DMS 273 (cell line): ENCODE results near the gene FAM120A.

Experiments used
- DNase-seq: peaks from one replicate; lab custom pipeline; 2025; ENCODE audit not compliant: unreplicated experiment; lab: John Stamatoyannopoulos, UW

Gene FAM120A

GRCh38 chr9:93577078-93577974 is 125.8 kb downstream of the FAM120A start:
- peak; percentile 57 for DNase-seq

- DNase-seq = peak; percentile 9
Observed at GRCh38 chr9:93577975-93578682, 126.6 kb downstream of the FAM120A start.

- DNase-seq = no peak
Observed at GRCh38 chr9:93578844-93579243, 127.4 kb downstream of the FAM120A start.

GRCh38 chr9:93579711-93580516 is 128.4 kb downstream of the FAM120A start:
- DNase-seq = no peak

- no peak for DNase-seq
Observed at GRCh38 chr9:93580654-93581380, 129.3 kb downstream of the FAM120A start.

- DNase-seq = no peak
Observed at GRCh38 chr9:93582115-93582514, 130.6 kb downstream of the FAM120A start.

GRCh38 chr9:93582550-93582949 is 131.1 kb downstream of the FAM120A start:
- DNase-seq = no peak

- DNase-seq = no peak
Observed at GRCh38 chr9:93585259-93585658, 133.8 kb downstream of the FAM120A start.

- no peak for DNase-seq
Observed at GRCh38 chr9:93585695-93586094, 134.2 kb downstream of the FAM120A start.

- DNase-seq = no peak
Observed at GRCh38 chr9:93586290-93587057, 135.0 kb downstream of the FAM120A start.

- DNase-seq = no peak
Observed at GRCh38 chr9:93587284-93587650, 135.8 kb downstream of the FAM120A start.

GRCh38 chr9:93587651-93588347 is 136.3 kb downstream of the FAM120A start:
- no peak for DNase-seq

GRCh38 chr9:93588641-93589609 is 137.4 kb downstream of the FAM120A start:
- DNase-seq = no peak

- DNase-seq = no peak
Observed at GRCh38 chr9:93589688-93590087, 138.2 kb downstream of the FAM120A start.

GRCh38 chr9:93590609-93591234 is 139.2 kb downstream of the FAM120A start:
- DNase-seq = no peak

GRCh38 chr9:93591301-93592007 is 140.0 kb downstream of the FAM120A start:
- DNase-seq = no peak

- no peak for DNase-seq
Observed at GRCh38 chr9:93592008-93592642, 140.6 kb downstream of the FAM120A start.
